GM21529 (cell line): ENCODE measurements around the gene HORMAD2.
"Not testable (repeated sequence)": the region's sequence is repeated elsewhere in the genome, so short reads cannot be mapped to it uniquely, and the experiment has no call there.

Experiments
- ATAC-seq: cut with Tn5 transposase; IDR thresholded peaks from one replicate; pipeline ENCODE4 v1.9.1; 2021; ENCODE audit not compliant: unreplicated experiment

Gene HORMAD2

GRCh38 chr22:30056015-30056414 lies 24.2 kb upstream of the HORMAD2 start:
- ATAC-seq: no peak

GRCh38 chr22:30057375-30057774 lies 22.9 kb upstream of the HORMAD2 start:
- no peak for ATAC-seq

DNA sequence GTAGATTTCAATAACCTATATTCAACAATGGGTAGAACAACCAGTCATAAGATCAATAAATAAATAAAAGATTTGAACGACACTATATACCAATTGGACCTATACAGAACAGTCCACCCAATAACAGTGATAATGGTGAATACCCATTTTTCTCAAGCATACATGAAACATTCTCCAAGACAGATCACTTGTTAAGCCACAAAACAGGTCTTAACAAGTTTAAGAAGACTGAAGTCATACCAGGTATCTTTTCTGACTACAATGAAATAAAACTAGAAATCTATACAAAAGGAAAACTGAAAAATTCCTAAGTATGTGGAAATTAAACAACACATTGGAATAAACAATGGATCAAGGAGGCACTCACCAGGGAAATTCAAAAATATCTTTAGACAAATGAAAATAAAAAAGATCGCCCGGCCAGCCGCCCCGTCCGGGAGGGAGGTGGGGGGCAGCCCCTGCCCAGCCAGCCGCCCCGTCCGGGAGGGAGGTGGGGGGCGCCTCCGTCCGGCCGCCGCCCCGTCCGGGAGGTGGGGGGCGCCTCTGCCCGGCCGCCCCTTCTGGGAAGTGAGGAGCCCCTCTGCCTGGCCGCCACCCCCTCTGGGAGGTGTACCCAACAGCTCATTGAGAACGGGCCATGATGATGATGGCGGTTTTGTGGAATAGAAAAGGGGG lies 20.8 kb upstream of the HORMAD2 start:
- not testable (repeated sequence) for ATAC-seq

DNA sequence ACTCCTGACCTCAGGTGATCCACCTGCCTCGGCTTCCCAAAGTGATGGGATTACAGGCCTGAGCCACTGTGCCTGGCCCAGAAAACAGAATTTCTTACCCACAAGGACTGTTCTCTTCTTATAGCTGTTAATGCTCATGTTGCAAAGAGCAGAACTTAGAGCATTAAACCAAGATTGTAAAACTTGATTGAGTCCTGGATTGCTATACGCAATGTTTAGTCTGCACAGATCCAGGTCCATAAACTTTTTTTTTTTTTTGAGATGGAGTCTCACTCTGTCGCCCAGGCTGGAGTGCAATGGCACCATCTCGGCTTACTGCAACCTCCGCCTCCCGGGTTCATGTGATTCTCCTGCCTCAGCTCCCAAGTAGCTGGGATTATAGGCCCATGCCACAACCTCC lies 19.2 kb upstream of the HORMAD2 start:
- not testable (repeated sequence) for ATAC-seq

DNA sequence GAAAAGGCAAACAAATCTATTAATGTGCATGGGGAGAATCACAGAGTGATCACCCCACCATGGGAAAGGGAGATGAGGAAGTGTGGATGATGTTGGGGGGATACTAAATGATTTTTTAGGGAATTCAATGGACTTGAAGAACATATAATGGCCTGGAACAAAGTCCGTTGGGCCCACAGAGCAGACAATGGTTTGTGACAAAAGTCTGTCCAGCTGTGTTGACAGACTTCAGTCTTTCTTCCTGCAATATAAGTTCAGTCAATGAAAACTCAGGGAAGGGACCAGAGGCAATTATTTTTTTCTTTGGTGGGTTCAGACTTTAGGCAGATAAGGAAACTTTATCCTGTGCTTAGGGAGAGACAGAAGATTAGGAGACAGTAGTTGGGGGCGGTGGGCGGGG lies 18.0 kb upstream of the HORMAD2 start:
- ATAC-seq: no peak

DNA sequence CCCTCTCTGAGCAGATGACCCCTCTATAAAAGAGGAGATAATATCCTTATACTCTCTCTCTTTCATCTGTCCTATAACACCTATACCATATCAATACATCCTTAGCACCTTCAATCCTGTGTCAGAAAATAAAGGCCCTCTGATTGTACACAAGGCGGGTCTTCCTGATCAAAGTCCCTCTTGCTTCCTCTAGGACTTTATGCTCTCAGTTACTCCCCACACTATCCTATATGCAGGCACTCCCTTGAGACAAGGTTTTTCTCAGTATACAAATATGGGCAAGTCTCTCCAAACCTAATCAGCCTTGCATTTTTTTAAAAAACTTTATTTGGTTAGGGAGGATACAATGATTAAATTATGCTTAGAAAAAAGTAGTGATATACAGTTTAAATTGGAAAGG lies 17.3 kb upstream of the HORMAD2 start:
- ATAC-seq: no peak

DNA sequence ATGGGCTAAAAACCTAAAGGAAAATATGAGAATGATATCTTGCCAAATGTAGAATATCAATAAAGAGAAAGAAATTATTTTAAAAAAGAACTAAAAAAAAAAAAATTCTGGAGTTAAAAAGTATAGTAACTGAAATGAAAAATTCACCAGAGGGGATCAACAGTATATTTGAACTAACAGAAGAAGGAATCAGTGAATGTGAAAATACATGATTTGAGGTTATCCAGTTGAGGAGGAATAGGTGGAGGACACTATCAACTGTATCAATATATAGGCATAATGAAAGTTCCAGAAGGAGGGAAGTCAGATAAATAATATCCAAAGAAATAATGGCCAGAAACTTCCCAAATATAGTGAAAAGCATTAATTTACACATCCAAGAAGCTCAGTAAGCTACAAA lies 16.1 kb upstream of the HORMAD2 start:
- ATAC-seq: no peak

GRCh38 chr22:30073743-30074142 lies 6.5 kb upstream of the HORMAD2 start:
- no peak for ATAC-seq

DNA sequence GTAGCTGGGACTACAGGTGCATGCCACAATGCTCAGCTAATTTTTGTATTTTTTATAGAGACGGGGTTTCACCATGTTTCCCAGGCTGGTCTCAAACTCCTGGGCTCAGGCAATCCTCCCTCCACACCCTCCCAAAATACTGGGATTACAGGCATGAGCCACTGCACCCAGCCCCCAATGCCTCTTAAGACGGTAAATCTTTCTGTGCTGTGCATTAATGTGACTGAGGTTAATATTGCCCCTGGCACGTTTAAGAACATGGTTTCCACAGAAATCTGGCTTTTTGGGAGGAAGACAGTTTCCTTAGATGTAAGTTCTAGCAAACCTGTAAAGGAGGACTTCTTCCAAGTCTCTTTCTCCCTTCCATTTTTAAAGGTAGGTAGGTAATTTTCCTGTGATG lies 6.1 kb upstream of the HORMAD2 start:
- ATAC-seq: no peak

GRCh38 chr22:30074994-30075393 lies 5.3 kb upstream of the HORMAD2 start:
- no peak for ATAC-seq

- ATAC-seq: no peak
Observed at GRCh38 chr22:30077279-30077880, 2.9 kb upstream of the HORMAD2 start.

- ATAC-seq: peak; percentile 57
Observed at GRCh38 chr22:30078320-30079311, 1.6 kb upstream of the HORMAD2 start.

DNA sequence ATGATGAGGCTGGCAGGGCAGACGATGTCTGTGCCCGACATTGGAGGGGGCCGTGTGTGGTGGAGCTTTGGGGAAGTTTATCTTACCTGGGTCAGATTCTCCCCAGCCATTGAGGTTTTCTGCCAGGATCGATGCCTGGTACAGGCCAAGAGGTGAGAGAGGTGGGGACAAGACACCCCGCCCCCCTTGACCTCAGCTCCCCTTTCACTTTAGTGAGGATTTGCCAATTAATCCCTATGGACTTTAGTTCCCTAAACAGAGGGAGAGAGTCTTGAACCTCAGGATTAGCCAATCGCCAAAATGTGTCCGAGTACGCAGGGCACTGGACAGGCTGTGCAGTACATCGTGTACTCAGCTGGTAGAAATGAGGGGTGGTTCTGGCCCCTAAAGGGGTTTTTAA lies 541 bp downstream of the HORMAD2 start:
- no peak for ATAC-seq

DNA sequence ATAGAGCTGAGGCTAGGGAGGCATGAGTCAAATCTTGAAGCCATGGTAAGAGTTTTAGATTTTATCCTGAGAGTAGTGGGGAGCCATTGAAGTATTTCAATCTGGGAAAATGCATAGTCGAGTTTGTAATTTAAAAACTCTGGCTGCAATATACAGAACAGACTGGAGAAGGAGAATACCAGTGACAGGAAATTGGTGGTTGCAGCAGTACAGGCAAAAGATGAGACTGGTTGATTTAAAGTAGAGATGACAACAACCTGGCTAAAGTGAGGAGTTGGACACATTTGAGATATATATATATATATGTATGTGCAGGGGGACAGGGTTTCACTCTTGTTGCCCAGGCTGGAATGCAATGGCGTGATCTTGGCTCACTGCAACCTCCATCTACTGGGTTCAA lies 6.2 kb downstream of the HORMAD2 start:
- ATAC-seq: no peak

GRCh38 chr22:30087037-30087436 lies 6.8 kb downstream of the HORMAD2 start:
- not testable (repeated sequence) for ATAC-seq

- ATAC-seq: no peak
Observed at GRCh38 chr22:30087611-30088010, 7.3 kb downstream of the HORMAD2 start.

- no peak for ATAC-seq
Observed at GRCh38 chr22:30088468-30088867, 8.2 kb downstream of the HORMAD2 start.

DNA sequence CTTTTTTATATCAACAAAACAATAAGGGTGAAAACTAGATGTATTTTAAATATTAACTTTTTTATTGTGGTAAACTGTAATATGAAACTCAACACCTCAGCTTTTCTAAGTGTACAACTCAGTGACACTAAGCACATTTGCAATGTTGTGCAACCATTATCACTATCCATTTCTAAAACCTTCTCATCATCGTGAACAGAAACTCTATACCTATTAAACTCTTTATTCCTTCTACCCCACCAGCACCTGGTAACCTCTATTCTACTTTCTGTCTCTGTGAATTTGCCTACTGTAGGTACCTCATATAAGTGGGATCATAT lies 9.4 kb downstream of the HORMAD2 start:
- ATAC-seq: no peak

GRCh38 chr22:30092686-30093085 lies 12.4 kb downstream of the HORMAD2 start:
- ATAC-seq: no peak

DNA sequence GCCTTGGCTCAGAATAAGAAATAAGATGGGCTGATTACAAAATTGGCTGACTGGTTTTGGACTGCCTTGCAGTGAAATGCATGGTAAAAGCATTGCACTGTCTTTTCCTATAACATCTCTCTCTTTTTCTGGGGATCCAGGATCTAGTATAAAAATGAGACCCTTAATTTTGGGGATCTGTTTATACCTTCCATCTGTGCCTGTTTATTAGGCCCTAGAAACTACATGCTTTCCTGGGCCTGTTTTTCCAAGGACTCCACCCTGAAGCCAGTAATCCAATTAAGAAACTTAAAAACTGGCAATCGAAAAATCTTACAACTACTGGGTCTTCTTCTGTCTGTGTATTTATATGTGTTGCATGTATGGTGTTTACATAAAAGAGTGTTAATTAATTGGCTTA lies 14.5 kb downstream of the HORMAD2 start:
- ATAC-seq: no peak

GRCh38 chr22:30097861-30098260 lies 17.6 kb downstream of the HORMAD2 start:
- ATAC-seq: no peak

GRCh38 chr22:30100770-30101169 lies 20.5 kb downstream of the HORMAD2 start:
- not testable (repeated sequence) for ATAC-seq
